AG09319 (cell line): ENCODE results near the gene GLOD5.

Source experiments
- DNase-seq: peaks from one replicate; pipeline ENCODE4 v3.0.0-alpha.2; 2010; ENCODE audit warnings: low read depth; ENCODE audit errors: extremely low read depth
- TF ChIP-seq, protein P1 (sequence below): IDR thresholded peaks from 2 replicates; pipeline ENCODE4 v1.5.1; 2011; ENCODE audit warnings: low read depth, mild to moderate bottlenecking, inconsistent platforms, low read length, moderate library complexity

The GLOD5 gene

DNA sequence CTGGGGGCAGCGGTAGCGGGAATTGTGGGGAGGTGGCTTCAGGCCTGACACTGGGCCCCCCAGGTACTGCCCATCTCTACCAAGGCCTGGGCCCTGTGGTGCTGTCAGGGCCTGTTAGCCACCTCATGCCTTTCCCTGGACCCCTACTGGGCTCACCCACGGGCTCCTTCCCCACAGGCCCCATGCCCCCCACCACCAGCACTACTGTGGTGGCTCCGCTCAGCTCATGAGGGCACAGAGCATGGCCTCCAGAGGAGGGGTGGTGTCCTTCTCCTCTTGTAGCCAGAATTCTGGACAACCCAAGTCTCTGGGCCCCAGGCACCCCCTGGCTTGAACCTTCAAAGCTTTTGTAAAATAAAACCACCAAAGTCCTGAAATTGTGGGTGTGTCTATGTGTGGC, 32.4 kb downstream of the GLOD5 start:
- TF ChIP-seq, protein P1, sequence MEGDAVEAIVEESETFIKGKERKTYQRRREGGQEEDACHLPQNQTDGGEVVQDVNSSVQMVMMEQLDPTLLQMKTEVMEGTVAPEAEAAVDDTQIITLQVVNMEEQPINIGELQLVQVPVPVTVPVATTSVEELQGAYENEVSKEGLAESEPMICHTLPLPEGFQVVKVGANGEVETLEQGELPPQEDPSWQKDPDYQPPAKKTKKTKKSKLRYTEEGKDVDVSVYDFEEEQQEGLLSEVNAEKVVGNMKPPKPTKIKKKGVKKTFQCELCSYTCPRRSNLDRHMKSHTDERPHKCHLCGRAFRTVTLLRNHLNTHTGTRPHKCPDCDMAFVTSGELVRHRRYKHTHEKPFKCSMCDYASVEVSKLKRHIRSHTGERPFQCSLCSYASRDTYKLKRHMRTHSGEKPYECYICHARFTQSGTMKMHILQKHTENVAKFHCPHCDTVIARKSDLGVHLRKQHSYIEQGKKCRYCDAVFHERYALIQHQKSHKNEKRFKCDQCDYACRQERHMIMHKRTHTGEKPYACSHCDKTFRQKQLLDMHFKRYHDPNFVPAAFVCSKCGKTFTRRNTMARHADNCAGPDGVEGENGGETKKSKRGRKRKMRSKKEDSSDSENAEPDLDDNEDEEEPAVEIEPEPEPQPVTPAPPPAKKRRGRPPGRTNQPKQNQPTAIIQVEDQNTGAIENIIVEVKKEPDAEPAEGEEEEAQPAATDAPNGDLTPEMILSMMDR = no peak
- DNase-seq = no peak

DNA sequence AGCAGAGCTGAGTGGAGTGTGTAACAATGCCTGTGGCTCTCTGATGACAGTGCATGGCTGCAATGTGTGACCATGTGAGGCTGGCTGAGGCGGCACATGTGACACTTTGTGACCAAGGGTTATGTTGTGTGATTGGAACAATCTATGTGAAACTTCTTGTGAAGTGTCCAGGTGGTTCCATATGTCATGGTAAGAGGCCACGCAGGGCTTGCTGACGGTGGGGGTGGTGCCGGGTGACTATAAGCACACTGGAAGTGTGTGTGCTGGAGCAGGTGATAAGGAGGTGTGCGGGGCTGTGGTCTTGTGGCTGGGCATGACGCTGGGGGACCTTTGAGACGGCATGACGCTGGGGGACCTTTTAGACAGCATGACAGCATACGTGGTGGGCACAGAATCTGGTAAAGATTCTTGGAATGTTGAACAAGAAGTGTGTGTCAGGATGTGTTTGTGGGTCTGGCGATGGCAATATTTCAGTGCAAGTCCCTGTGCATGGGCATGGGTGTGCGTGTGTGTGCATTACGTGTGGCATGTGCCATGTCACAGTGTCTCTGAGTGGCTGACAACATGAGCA, 32.9 kb downstream of the GLOD5 start:
- no peak for DNase-seq
- TF ChIP-seq, protein P1 = no peak

DNA sequence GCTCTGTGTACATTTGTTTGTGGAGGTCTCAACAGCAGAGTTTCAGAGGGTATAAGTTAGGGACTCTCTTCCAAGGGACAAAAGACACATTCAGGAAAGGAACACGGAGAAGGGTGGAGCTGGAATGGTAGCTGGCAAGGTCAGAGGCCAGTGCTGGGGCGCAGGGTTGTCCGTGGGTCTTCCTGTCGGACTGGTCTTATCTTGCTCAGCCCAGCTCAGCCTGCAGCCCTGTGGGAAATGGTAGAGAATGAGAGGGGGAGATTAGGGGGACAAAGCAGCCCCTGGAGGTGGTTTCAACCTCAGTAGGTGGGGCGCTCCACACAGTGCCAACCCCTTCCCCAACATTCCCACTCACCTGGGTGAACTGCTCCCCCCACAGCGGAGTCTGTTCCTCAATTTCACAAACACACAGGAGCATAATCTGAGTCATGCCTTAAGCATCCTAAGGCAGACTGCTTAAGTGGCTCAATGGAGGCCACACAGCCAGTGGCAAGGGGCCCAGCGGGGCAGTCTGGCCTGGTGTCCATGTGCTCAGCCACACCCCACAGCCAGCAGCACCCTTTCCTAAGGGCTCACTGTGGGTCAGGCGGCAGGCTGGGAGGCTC, 33.5 kb downstream of the GLOD5 start:
- TF ChIP-seq, protein P1 = no peak
- DNase-seq = peak; percentile 5

DNA sequence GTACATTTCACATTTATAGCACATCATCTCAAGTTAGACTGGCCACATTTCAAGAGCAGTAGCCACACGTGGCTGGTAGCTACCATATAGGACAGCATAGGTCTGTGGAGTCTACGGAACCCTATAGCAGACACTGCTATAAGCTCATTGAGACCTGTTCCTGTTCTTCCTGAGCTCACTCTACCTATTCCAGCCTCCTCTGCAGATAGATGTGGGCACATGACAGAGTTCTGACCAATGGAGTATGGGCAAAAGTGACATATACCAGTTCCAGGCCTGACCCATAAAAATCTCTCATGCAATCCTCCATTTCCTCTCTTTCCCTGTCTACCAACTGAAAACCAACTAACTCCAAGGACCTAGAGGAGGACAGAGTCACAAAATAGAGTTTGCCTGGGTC, 36.8 kb downstream of the GLOD5 start:
- DNase-seq = no peak
- TF ChIP-seq, protein P1 = no peak

DNA sequence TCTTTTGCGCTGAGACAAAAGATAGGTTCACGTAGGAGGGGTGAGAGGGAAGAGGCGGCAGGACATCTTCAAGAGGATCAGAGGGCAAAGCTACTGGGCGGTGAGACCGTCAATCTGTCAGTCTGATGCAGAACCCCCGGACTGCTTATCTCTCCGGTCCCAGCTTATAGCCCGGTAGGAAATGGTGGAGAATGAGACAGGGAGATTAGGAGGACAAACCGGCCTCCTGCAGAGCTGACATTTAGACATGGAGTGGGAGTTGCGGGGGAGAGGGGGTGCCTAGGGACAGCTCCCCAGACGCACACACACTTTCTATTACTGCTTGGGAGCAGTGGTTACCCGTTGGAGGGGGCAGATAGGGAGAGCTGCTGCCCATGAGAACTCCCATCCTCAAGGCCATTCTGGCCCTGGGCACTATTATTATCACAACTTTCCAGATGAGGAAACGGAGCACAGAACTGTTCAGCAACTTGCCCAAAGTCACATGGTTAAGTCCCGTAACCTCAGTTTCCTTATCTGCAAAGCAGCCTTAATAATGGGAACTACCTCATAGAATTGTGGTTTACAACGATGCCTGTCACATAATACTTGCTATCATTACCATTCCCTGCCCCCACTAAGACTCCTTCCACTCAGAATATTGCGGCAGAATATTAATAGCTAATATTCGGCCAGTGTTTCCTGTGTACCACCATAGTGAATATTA, 39.2 kb downstream of the GLOD5 start:
- TF ChIP-seq, protein P1 = no peak
- DNase-seq = no peak

DNA sequence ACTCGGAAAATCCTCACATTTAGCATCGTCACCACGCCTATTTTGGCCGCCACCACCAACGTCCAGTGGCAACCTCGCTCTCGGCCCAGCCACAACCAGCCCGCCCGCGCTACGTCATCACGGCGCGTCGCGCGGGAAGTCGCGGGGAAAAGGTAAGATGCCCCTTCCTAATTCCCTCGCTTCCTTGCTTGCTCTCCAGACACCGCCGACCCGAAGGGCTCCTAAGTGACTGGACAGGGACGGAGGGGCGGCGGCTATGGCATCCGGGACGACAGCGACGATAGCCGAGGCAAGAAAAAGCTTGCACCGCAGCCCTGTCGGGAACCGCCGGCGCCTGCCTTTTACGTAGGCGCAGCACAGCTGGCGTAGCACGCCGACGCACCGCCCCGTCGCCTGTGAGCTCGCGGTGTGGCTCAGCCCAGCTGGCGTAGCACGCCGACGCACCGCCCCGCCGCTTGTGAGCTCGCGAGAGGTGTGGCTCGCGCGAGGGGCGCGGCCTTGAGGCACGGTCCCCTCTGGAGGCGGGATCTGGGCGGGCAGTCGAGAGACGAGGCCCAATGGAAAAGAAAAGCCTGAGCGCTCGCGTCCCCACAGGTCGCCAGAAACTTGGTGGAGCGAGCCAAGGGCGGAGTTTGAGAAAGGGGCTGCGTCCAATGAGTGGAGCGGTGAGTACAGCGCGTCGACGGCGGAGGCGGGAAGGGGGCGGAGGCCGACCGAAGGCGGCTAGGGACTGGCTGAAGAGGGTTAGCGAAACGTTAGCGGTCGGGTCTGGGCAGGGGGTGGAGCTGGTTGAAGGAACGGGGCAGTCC, 39.9 kb downstream of the GLOD5 start, which contains the start of gene HDAC6:
TSS of gene HDAC6 (plus strand) at position 788 of the 809 bp plus-strand sequence. CDS start 626 bp downstream, outside the sequence.
- TF ChIP-seq, protein P1 = no peak
- peak; percentile 95 for DNase-seq
